Suprapubic skin (tissue), 4 donors: ENCODE data around the gene FLACC1. TPM values are rescaled to one million over a fixed set of nuclear protein-coding genes. Genes with fewer than 3 reads are reported as not detected.

Experiments used
- DNase-seq, 2 donors: peaks; one replicate each; pipeline ENCODE4 v3.0.0-alpha.2; 2019; ENCODE audit warnings: low spot score in 2 of 2
- H3K27ac ChIP-seq: fragments of 200-600 bp; sonication (generic); one replicate; pipeline ENCODE4 v1.5.1; 2019
- H3K27me3 ChIP-seq: fragments of 200-600 bp; sonication (generic); one replicate; pipeline ENCODE4 v1.5.1; 2019
- H3K36me3 ChIP-seq: fragments of 200-600 bp; sonication (generic); one replicate; pipeline ENCODE4 v1.5.1; 2019
- H3K4me1 ChIP-seq: fragments of 200-600 bp; sonication (generic); one replicate; pipeline ENCODE4 v1.5.1; 2019
- H3K4me3 ChIP-seq: fragments of 200-600 bp; sonication (generic); one replicate; pipeline ENCODE4 v1.5.1; 2019; ENCODE audit warnings: mild to moderate bottlenecking
- H3K9me3 ChIP-seq: fragments of 200-600 bp; sonication (generic); one replicate; pipeline ENCODE4 v1.5.1; 2019
- EP300 ChIP-seq: sonication (generic); formaldehyde crosslinking; IDR thresholded peaks from one replicate; pipeline ENCODE4 v1.6.1; 2017; ENCODE audit warnings: antibody characterized with exemption
- POLR2A ChIP-seq, 2 donors: fragments of 450-650 bp; IDR thresholded peaks; one replicate each; pipeline ENCODE4 v1.6.1; 2017; ENCODE audit warnings: antibody characterized with exemption in 2 of 2, mild to moderate bottlenecking in 2 of 2, moderate library complexity in 2 of 2
- POLR2AphosphoS5 ChIP-seq, 3 donors: sonication (generic); formaldehyde crosslinking; IDR thresholded peaks; one replicate each; pipeline ENCODE4 v1.6.1; 2017; ENCODE audit warnings: antibody characterized with exemption in 3 of 3
- WGBS: methylation state at CpG from one replicate; pipeline ENCODE4 v1.1.5; 2018; 5-methylcytosine and 5-hydroxymethylcytosine counted together
- total RNA-seq, 4 donors: library from RNA; depleted of rRNA; stranded (reverse); fragments of >200 nt; gene quantifications; one replicate each; pipeline ENCODE4 v1.1.0, GENCODE V29; 2016
- TF ChIP-seq, protein P1 (sequence below), 2 donors: fragments of 200-600 bp in 1 of 2; fragments of 450-650 bp in 1 of 2; sonication (generic) in 1 of 2; IDR thresholded peaks; one replicate each; pipeline ENCODE4 v1.5.1; 2016 to 2019; ENCODE audit warnings: antibody characterized with exemption in 2 of 2, mild to moderate bottlenecking in 1 of 2, moderate library complexity in 1 of 2

FLACC1 gene
- total RNA-seq, 4 donors from 2014 or later = 0.80 to 1.0 TPM; not detected in 2

DNA sequence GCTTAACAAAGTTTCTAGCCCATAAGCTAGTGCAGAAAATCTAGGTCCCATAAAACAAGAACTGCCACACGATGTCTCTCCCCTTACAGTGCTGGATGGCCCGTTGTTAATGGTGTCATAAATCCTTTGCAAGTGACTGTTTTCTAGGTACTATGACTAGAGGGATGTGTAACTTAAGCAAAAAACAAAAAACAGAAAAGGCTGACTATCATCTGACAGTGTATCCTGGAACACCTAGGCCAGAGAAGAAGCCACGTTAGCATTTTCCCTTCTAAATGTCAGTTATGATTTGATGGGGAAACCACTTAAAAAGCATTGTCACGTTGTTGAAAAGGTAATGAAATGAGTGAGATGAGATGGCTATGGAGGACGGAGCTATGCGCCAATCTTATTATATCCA lies 94.4 kb downstream of the FLACC1 start:
- Histone ChIP-seq H3K27ac (no peak overlapping the region), H3K36me3 (peaks cover 12% of the 10 kb centered on the region), H3K9me3 (no peaks in the 10 kb centered on the region), H3K4me3 (no peak overlapping the region), H3K27me3 (no peaks in the 10 kb centered on the region), H3K4me1 (peaks cover 49% of the 10 kb centered on the region)
- TF ChIP-seq, protein P1, sequence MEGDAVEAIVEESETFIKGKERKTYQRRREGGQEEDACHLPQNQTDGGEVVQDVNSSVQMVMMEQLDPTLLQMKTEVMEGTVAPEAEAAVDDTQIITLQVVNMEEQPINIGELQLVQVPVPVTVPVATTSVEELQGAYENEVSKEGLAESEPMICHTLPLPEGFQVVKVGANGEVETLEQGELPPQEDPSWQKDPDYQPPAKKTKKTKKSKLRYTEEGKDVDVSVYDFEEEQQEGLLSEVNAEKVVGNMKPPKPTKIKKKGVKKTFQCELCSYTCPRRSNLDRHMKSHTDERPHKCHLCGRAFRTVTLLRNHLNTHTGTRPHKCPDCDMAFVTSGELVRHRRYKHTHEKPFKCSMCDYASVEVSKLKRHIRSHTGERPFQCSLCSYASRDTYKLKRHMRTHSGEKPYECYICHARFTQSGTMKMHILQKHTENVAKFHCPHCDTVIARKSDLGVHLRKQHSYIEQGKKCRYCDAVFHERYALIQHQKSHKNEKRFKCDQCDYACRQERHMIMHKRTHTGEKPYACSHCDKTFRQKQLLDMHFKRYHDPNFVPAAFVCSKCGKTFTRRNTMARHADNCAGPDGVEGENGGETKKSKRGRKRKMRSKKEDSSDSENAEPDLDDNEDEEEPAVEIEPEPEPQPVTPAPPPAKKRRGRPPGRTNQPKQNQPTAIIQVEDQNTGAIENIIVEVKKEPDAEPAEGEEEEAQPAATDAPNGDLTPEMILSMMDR (IDR thresholded peaks at IDR 0.05) = no peak
- TF ChIP-seq POLR2A (IDR thresholded peaks at IDR 0.05) (no peak), POLR2AphosphoS5 (IDR thresholded peaks at IDR 0.05) (no peak), EP300 (no peak)
- 75% methylated on average over 6 of the region's 6 CpGs for WGBS
- no peak for DNase-seq

DNA sequence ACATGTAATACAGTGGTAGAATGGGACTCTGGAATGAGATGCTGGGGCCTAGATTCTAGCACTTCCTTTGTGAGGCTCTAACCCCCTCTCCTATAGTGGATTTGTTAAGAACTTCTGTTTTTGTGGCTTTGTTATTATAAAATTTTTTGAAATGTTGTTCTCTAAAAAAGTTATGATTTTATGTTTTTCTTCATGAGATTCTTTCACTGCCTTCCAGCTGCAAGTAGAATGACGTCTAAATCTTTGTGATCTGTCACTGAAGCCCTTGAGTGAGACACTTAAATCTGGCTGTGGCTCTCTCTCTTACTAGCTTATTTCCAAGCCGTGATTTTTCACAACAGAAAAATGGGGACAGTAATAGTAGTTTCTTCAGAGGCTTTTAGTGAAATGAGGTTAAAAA lies 95.2 kb downstream of the FLACC1 start:
- H3K27ac ChIP-seq = no peak overlapping the region
- no peak for DNase-seq
- H3K4me1 ChIP-seq = peaks cover 57% of the 10 kb centered on the region

DNA sequence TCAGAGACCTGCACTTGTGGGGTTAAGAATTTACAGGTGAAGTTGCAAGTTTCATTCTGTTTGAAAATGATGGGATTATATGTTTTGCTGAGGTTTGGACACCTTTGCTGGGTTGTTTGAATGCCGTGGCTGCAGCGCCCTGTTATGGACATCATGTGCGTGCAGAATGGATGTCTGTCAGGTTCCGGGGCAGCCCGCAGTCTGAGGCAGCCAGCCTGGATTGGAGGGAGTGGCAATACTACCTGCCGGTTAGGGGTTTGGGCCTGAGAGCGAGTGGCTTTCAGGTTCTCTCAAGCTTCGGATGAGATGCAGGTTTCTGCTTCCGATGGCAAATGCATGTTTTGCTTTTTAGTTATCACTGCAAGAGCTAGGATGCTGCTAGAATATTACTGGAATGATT lies 95.7 kb downstream of the FLACC1 start:
- Histone ChIP-seq H3K4me3 (peak overlapping the region; percentile 34), H3K27me3 (no peaks in the 10 kb centered on the region), H3K27ac (no peak overlapping the region), H3K9me3 (no peaks in the 10 kb centered on the region), H3K36me3 (peaks cover 3% of the 10 kb centered on the region), H3K4me1 (peaks cover 61% of the 10 kb centered on the region)
- TF ChIP-seq EP300 = no peak
- TF ChIP-seq, protein P1 (IDR thresholded peaks at IDR 0.05) = no peak
- no peak for DNase-seq
- 72% methylated on average over 8 of the region's 9 CpGs for WGBS

More for the DNA sequence above, 95.2 kb downstream of the FLACC1 start:
- 54% methylated on average over 2 of the region's 2 CpGs for WGBS
- TF ChIP-seq, protein P1 (IDR thresholded peaks at IDR 0.05) = no peak
- TF ChIP-seq POLR2AphosphoS5 (IDR thresholded peaks at IDR 0.05) (no peak), POLR2A (IDR thresholded peaks at IDR 0.05) (no peak), EP300 (no peak)
- H3K27me3 ChIP-seq = no peaks in the 10 kb centered on the region
- no peaks in the 10 kb centered on the region for H3K9me3 ChIP-seq
- H3K36me3 ChIP-seq = peaks cover 7% of the 10 kb centered on the region
- peak overlapping the region; percentile 34 for H3K4me3 ChIP-seq

DNA sequence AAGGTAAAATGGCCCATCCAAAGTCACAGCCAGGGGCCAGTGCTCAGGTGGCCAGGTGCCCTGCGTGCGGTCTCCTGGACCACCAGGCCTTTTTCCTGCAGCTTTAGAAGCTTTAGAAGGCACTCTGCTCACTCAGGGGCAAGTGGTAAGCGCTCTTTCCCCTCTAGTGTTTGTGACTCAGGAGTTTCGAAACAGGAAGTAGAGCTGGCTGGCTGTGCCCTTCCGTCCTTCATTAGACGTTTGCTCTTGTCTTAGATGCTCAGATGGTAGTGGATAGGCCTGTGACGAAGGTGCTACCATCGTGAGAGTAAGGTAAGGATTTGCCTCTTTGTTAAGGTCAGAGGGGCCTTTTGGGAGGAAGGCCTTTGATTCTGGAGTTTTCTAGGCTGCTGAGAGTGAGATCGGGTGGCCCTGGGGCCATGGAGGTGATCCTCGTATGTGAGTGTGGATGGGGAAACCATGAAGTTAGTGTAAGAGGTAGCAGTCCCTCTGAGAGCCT lies 96.8 kb downstream of the FLACC1 start, which contains the start of gene CASP8:
CASP8 (plus strand) TSS at position 235 of the 499 bp plus-strand sequence. CDS start 5,951 bp downstream, outside the sequence.
- Histone ChIP-seq H3K9me3 (no peaks in the 10 kb centered on the region), H3K27me3 (no peaks in the 10 kb centered on the region), H3K4me1 (peaks cover 62% of the 10 kb centered on the region), H3K4me3 (peak within 1 kb of the TSS; percentile 51), H3K27ac (peak within 1 kb of the TSS; percentile 92), H3K36me3 (no peaks in the 10 kb centered on the region)
- no peak for DNase-seq
- 69% methylated on average over 10 of the region's 10 CpGs for WGBS
- TF ChIP-seq, protein P1 (IDR thresholded peaks at IDR 0.05) = no peak
- TF ChIP-seq POLR2AphosphoS5 (IDR thresholded peaks at IDR 0.05) (no peak), POLR2A (IDR thresholded peaks at IDR 0.05) (peak in 1 of 2 donors; percentile 46), EP300 (no peak)

DNA sequence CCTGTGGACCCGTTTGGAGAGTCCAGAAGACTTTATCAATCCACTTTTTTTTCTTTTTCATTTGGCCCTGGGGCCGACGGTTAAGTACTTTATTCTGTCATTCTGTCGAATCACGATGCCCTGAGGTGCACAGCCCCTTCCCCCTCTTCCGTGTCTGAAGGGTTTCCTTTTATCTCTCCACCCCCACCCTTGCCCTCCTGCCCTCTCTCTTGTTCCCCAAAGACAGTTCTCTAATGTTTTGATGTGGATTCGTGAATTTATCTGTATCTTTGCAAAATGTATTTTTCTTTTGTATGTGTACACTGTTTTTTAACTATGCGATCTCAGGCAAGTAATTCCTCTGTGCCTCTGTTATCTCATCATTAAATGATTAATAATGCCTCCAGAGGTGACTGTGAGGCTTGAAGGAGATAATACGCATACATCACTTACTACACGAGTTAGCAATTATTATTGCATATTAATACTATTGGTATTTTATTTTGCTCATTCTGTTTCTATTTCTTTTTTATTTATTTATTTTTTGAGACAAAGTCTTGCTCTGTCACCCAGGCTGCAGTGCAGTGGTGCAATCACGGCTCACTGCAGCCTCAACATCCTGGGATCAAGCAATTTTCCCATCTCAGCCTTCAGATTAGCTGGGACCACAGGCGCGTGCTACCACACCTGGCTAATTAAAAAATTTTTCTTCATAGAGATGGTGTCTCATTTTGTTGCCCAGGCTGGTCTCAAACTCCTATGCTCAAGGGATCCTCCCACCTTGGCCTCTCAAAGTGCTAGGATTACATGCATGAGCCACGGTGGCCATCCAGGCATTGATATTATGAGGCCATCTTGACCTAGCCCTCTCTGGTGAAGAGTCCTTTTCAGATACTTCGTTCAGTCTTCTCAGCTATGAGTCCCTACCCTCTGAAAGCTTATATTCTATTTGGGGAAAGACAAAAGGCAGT lies 98.2 kb downstream of the FLACC1 start:
- Histone ChIP-seq H3K4me3 (peak overlapping the region; percentile 51), H3K27me3 (no peaks in the 10 kb centered on the region), H3K9me3 (no peaks in the 10 kb centered on the region), H3K27ac (peak overlapping the region; percentile 92), H3K4me1 (peaks cover 71% of the 10 kb centered on the region), H3K36me3 (no peaks in the 10 kb centered on the region)
- 20% methylated on average over 15 of the region's 15 CpGs for WGBS
- DNase-seq = no peak
- TF ChIP-seq POLR2A (IDR thresholded peaks at IDR 0.05) = no peak
- no peak for TF ChIP-seq EP300
- no peak for TF ChIP-seq POLR2AphosphoS5 (IDR thresholded peaks at IDR 0.05)
- TF ChIP-seq, protein P1 (IDR thresholded peaks at IDR 0.05) = no peak
